HG03378 (cell line): ENCODE data around the gene NAE1.
A peak's percentile ranks its signal among the peaks of the same experiment; 100 is the strongest.
"Not testable (repeated sequence)": the region's sequence is repeated elsewhere in the genome, so short reads cannot be mapped to it uniquely, and the experiment has no call there.

Experiments
- ATAC-seq: cut with Tn5 transposase; IDR thresholded peaks from one replicate; pipeline ENCODE4 v1.9.1; 2021; ENCODE audit warnings: mild to moderate bottlenecking, moderate library complexity; ENCODE audit not compliant: unreplicated experiment

Gene NAE1

GRCh38 chr16:66830422-66831404 lies at the start of gene NAE1:
Gene NAE1 (minus strand): TSS chr16:66830976. CDS start chr16:66830899, 77 bp downstream.
- peak; percentile 72 for ATAC-seq

GRCh38 chr16:66878067-66878466 lies 47.3 kb upstream of the NAE1 start:
- ATAC-seq: peak; percentile 32

- no peak for ATAC-seq
These were observed 43.5 kb upstream of the NAE1 start for GRCh38 chr16:66874079-66874775.

GRCh38 chr16:66873685-66874055 lies 42.9 kb upstream of the NAE1 start:
- no peak for ATAC-seq

GRCh38 chr16:66872943-66873684 lies 42.3 kb upstream of the NAE1 start:
- ATAC-seq: peak; percentile 85

GRCh38 chr16:66872559-66872942 lies 41.8 kb upstream of the NAE1 start:
- no peak for ATAC-seq

GRCh38 chr16:66871840-66872239 lies 41.1 kb upstream of the NAE1 start:
- no peak for ATAC-seq

- not testable (repeated sequence) for ATAC-seq
These were observed 40.6 kb upstream of the NAE1 start for GRCh38 chr16:66871363-66871762.

- ATAC-seq: no peak
These were observed 38.6 kb upstream of the NAE1 start for GRCh38 chr16:66869424-66869823.

- no peak for ATAC-seq
These were observed 32.9 kb upstream of the NAE1 start for GRCh38 chr16:66863707-66864106.

- ATAC-seq: no peak
These were observed 31.3 kb upstream of the NAE1 start for GRCh38 chr16:66862023-66862520.

GRCh38 chr16:66859397-66860068 lies 28.8 kb upstream of the NAE1 start:
- ATAC-seq: no peak

GRCh38 chr16:66858740-66859396 lies 28.1 kb upstream of the NAE1 start:
- peak; percentile 67 for ATAC-seq

GRCh38 chr16:66857437-66857836 lies 26.7 kb upstream of the NAE1 start:
- ATAC-seq: no peak

- ATAC-seq: no peak
These were observed 26.0 kb upstream of the NAE1 start for GRCh38 chr16:66856801-66857200.

GRCh38 chr16:66856184-66856730 lies 25.5 kb upstream of the NAE1 start:
- ATAC-seq: no peak

- ATAC-seq: no peak
These were observed 22.7 kb upstream of the NAE1 start for GRCh38 chr16:66853261-66854139.

GRCh38 chr16:66851166-66851964 lies 20.6 kb upstream of the NAE1 start:
- no peak for ATAC-seq
